Right lobe of liver (tissue), 4 donors: ENCODE measurements around the gene ELOVL2.

Experiments
- CTCF ChIP-seq, 4 donors: fragments of 200-600 bp in 3 of 4; fragments of 450-650 bp in 1 of 4; IDR thresholded peaks; one replicate each; pipeline versions ENCODE4 v1.5.1 to v1.8.0; 2016 to 2022; ENCODE audit warnings: antibody characterized with exemption in 4 of 4, mild to moderate bottlenecking in 2 of 4
- POLR2A ChIP-seq: fragments of 450-650 bp; IDR thresholded peaks from one replicate; pipeline ENCODE4 v1.6.1; 2017; ENCODE audit warnings: antibody characterized with exemption, mild to moderate bottlenecking
- donor health status: DM: no; HTN: no; CAD: no.
- donor health status: DM: no; HTN: no; CAD: no.
- donor health status: DM: no; HTN: yes; CAD: no.

- TF ChIP-seq CTCF (IDR thresholded peaks at IDR 0.05) (no peak), POLR2A (no peak)
These were observed 7.8 kb downstream of the ELOVL2 start for GRCh38 chr6:11036351-11036740.
